Measurements from ENCODE around the gene CD82. TPM values are rescaled to one million over a fixed set of nuclear protein-coding genes. Genes with fewer than 3 reads are reported as not detected.
A peak's percentile ranks its signal among the peaks of the same experiment; 100 is the strongest.
"Not testable (repeated sequence)": the region's sequence is repeated elsewhere in the genome, so short reads cannot be mapped to it uniquely, and the experiment has no call there.

The CD82 gene
- total and polyA plus RNA-seq, 4 donors = 21.6 to 54.4 (median 40.2) TPM

GRCh38 chr11:44542372-44542771 lies 23.1 kb upstream of the CD82 start:
- Histone ChIP-seq H3K27ac (ENCODE audit: low read depth, low read length) (no peak overlapping the region), H3K9me3 (ENCODE audit: control insufficient read depth, insufficient read depth, low read length) (no peaks in the 10 kb centered on the region), H3K4me1 (ENCODE audit: control insufficient read depth, insufficient read depth, low read length) (peaks cover 5% of the 10 kb centered on the region), H3K36me3 (ENCODE audit: control insufficient read depth, insufficient read depth, low read length) (no peaks in the 10 kb centered on the region), H3K4me3 (ENCODE audit: low read depth, low read length) (no peak overlapping the region), H3K27me3 (ENCODE audit: control insufficient read depth, insufficient read depth, low read length) (no peaks in the 10 kb centered on the region)
- peak in 1 of 6 donors; percentile 76 for DNase-seq (ENCODE audit: low read depth in 4 of 6, low spot score in 6 of 6)
- WGBS (ENCODE audit: insufficient coverage) = 88% methylated on average over 3 of the region's 3 CpGs

GRCh38 chr11:44546984-44547383 lies 18.5 kb upstream of the CD82 start:
- not testable (repeated sequence) for H3K4me3 ChIP-seq (ENCODE audit: low read depth, low read length); H3K4me1 ChIP-seq (ENCODE audit: control insufficient read depth, insufficient read depth, low read length); H3K27me3 ChIP-seq (ENCODE audit: control insufficient read depth, insufficient read depth, low read length); H3K36me3 ChIP-seq (ENCODE audit: control insufficient read depth, insufficient read depth, low read length); H3K9me3 ChIP-seq (ENCODE audit: control insufficient read depth, insufficient read depth, low read length); H3K27ac ChIP-seq (ENCODE audit: low read depth, low read length); DNase-seq (ENCODE audit: low read depth in 4 of 6, low spot score in 6 of 6)
- 94% methylated on average over 2 of the region's 4 CpGs for WGBS (ENCODE audit: insufficient coverage)

DNA sequence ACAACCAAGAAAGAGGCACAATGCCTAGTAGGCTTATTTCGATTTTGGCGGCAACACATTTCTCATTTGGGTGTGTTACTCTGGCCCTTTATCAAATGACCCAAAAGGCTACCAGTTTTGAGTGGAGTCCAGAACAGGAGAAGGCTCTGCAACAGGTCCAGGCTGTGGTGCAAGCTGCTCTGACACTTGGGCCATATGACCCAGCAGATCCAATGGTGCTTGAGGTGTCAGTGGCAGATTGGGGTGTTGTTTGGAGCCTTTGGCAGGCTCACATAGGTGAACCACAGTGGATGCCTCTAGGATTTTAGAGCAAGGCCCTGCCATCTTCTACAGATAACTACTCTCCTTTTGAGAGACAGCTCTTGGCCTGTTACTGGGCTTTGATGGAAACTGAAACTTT lies 17.9 kb upstream of the CD82 start:
- 100% methylated on average over 2 of the region's 2 CpGs for WGBS (ENCODE audit: insufficient coverage)
- not testable (repeated sequence) for H3K9me3 ChIP-seq (ENCODE audit: control insufficient read depth, insufficient read depth, low read length); H3K36me3 ChIP-seq (ENCODE audit: control insufficient read depth, insufficient read depth, low read length); H3K4me1 ChIP-seq (ENCODE audit: control insufficient read depth, insufficient read depth, low read length); DNase-seq (ENCODE audit: low read depth in 4 of 6, low spot score in 6 of 6); H3K4me3 ChIP-seq (ENCODE audit: low read depth, low read length); H3K27me3 ChIP-seq (ENCODE audit: control insufficient read depth, insufficient read depth, low read length); H3K27ac ChIP-seq (ENCODE audit: low read depth, low read length)

- Histone ChIP-seq H3K27ac (ENCODE audit: low read depth, low read length) (no peak overlapping the region), H3K4me1 (ENCODE audit: control insufficient read depth, insufficient read depth, low read length) (no peaks in the 10 kb centered on the region), H3K27me3 (ENCODE audit: control insufficient read depth, insufficient read depth, low read length) (no peaks in the 10 kb centered on the region), H3K36me3 (ENCODE audit: control insufficient read depth, insufficient read depth, low read length) (no peaks in the 10 kb centered on the region), H3K9me3 (ENCODE audit: control insufficient read depth, insufficient read depth, low read length) (no peaks in the 10 kb centered on the region), H3K4me3 (ENCODE audit: low read depth, low read length) (no peak overlapping the region)
- 94% methylated on average over 4 of the region's 4 CpGs for WGBS (ENCODE audit: insufficient coverage)
- DNase-seq (ENCODE audit: low read depth in 4 of 6, low spot score in 6 of 6) = no peak
These were observed 17.3 kb upstream of the CD82 start for GRCh38 chr11:44548032-44548695.

GRCh38 chr11:44548961-44549749 lies 16.3 kb upstream of the CD82 start:
- H3K27ac ChIP-seq (ENCODE audit: low read depth, low read length); H3K4me1 ChIP-seq (ENCODE audit: control insufficient read depth, insufficient read depth, low read length); H3K4me3 ChIP-seq (ENCODE audit: low read depth, low read length); H3K27me3 ChIP-seq (ENCODE audit: control insufficient read depth, insufficient read depth, low read length); H3K9me3 ChIP-seq (ENCODE audit: control insufficient read depth, insufficient read depth, low read length); DNase-seq (ENCODE audit: low read depth in 4 of 6, low spot score in 6 of 6); H3K36me3 ChIP-seq (ENCODE audit: control insufficient read depth, insufficient read depth, low read length): not testable (repeated sequence)
- no CpG with 5 or more reads among the region's 5 CpGs for WGBS (ENCODE audit: insufficient coverage)

GRCh38 chr11:44550123-44550522 lies 15.3 kb upstream of the CD82 start:
- 75% methylated on average over 7 of the region's 8 CpGs for WGBS (ENCODE audit: insufficient coverage)
- Histone ChIP-seq H3K36me3 (ENCODE audit: control insufficient read depth, insufficient read depth, low read length) (no peaks in the 10 kb centered on the region), H3K27ac (ENCODE audit: low read depth, low read length) (no peak overlapping the region), H3K4me3 (ENCODE audit: low read depth, low read length) (no peak overlapping the region), H3K9me3 (ENCODE audit: control insufficient read depth, insufficient read depth, low read length) (no peaks in the 10 kb centered on the region), H3K27me3 (ENCODE audit: control insufficient read depth, insufficient read depth, low read length) (no peaks in the 10 kb centered on the region), H3K4me1 (ENCODE audit: control insufficient read depth, insufficient read depth, low read length) (no peaks in the 10 kb centered on the region)
- no peak for DNase-seq (ENCODE audit: low read depth in 4 of 6, low spot score in 6 of 6)

GRCh38 chr11:44551456-44552139 lies 13.9 kb upstream of the CD82 start:
- Histone ChIP-seq H3K9me3 (ENCODE audit: control insufficient read depth, insufficient read depth, low read length) (no peaks in the 10 kb centered on the region), H3K4me1 (ENCODE audit: control insufficient read depth, insufficient read depth, low read length) (peaks cover 2% of the 10 kb centered on the region), H3K4me3 (ENCODE audit: low read depth, low read length) (no peak overlapping the region), H3K27me3 (ENCODE audit: control insufficient read depth, insufficient read depth, low read length) (no peaks in the 10 kb centered on the region), H3K36me3 (ENCODE audit: control insufficient read depth, insufficient read depth, low read length) (no peaks in the 10 kb centered on the region), H3K27ac (ENCODE audit: low read depth, low read length) (no peak overlapping the region)
- WGBS (ENCODE audit: insufficient coverage) = 88% methylated on average over 4 of the region's 4 CpGs
- DNase-seq (ENCODE audit: low read depth in 4 of 6, low spot score in 6 of 6) = no peak

DNA sequence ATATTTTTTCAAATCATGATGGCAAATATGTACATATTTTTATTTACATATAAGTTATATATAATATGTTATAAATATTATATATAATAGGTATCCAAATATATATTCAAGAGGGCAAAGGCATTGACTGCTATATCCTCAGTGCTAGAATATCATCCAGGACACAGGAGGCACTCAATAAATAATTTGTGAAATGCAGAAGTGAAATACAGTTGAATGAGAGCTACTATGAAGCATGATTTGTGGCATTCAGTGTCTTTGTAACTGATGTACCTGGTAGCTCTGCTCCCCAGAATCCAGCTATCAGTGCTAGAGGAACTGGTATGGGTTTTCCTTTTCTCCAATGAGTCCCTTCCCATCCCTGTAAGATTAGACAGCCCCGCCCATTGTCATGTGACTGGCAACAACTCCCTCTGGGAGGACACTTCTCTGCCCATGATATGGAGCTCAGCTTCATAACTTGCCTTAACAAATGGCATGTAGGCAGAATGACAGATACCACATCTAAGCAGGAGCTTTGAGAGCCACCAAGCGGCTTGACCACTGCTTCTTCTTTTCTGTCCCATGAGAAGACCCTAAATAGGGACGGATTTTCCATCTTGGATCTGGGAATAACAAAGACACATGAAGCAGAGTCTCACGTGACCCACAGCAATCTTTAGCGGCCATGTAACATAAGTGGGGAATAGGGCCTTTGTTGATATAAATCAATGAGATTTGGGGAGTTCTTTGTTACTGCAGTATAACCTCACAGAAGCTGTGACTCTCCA lies 10.2 kb upstream of the CD82 start:
- Histone ChIP-seq H3K9me3 (ENCODE audit: control insufficient read depth, insufficient read depth, low read length) (no peaks in the 10 kb centered on the region), H3K4me3 (ENCODE audit: low read depth, low read length) (no peak overlapping the region), H3K36me3 (ENCODE audit: control insufficient read depth, insufficient read depth, low read length) (no peaks in the 10 kb centered on the region), H3K27me3 (ENCODE audit: control insufficient read depth, insufficient read depth, low read length) (no peaks in the 10 kb centered on the region), H3K27ac (ENCODE audit: low read depth, low read length) (no peak overlapping the region), H3K4me1 (ENCODE audit: control insufficient read depth, insufficient read depth, low read length) (peaks cover 12% of the 10 kb centered on the region)
- no peak for DNase-seq (ENCODE audit: low read depth in 4 of 6, low spot score in 6 of 6)
- WGBS (ENCODE audit: insufficient coverage) = 95% methylated on average over 5 of the region's 5 CpGs

GRCh38 chr11:44556735-44557409 lies 8.6 kb upstream of the CD82 start:
- peaks cover 12% of the 10 kb centered on the region for H3K4me1 ChIP-seq (ENCODE audit: control insufficient read depth, insufficient read depth, low read length)
- H3K27ac ChIP-seq (ENCODE audit: low read depth, low read length) = no peak overlapping the region
- 47% methylated on average over 9 of the region's 11 CpGs for WGBS (ENCODE audit: insufficient coverage)
- no peaks in the 10 kb centered on the region for H3K36me3 ChIP-seq (ENCODE audit: control insufficient read depth, insufficient read depth, low read length)
- H3K27me3 ChIP-seq (ENCODE audit: control insufficient read depth, insufficient read depth, low read length) = no peaks in the 10 kb centered on the region
- peak; percentile 47 to 90 (median 55) for DNase-seq (ENCODE audit: low read depth in 4 of 6, low spot score in 6 of 6)
- no peaks in the 10 kb centered on the region for H3K9me3 ChIP-seq (ENCODE audit: control insufficient read depth, insufficient read depth, low read length)
- H3K4me3 ChIP-seq (ENCODE audit: low read depth, low read length) = no peak overlapping the region

Measured in spinal cord (tissue), 10 donors.